Body of pancreas (tissue), 4 donors: ENCODE data around the gene FAM234B. TPM values are rescaled to one million over a fixed set of nuclear protein-coding genes. Genes with fewer than 3 reads are reported as not detected.
A peak's percentile ranks its signal among the peaks of the same experiment; 100 is the strongest.

Experiments
- ATAC-seq: fragments of 150-250 bp; one replicate; pipeline ENCODE4 v1.9.1; 2016
- DNase-seq, 4 donors: peaks; one replicate each; pipeline ENCODE4 v3.0.0-alpha.2; 2019
- H3K27ac ChIP-seq, 4 donors: fragments of 200-600 bp; sonication (generic); 1 replicate in 3 of 4; 2 replicates in 1 of 4; pipeline versions ENCODE4 v1.5.1 to v1.6.1; 2016 to 2019; ENCODE audit warnings: mild to moderate bottlenecking in 1 of 4, mixed read lengths in 1 of 4, moderate library complexity in 1 of 4
- H3K27me3 ChIP-seq, 2 donors: fragments of 200-600 bp; sonication (generic); one replicate each; pipeline ENCODE4 v1.6.0; 2016; ENCODE audit warnings: mild to moderate bottlenecking in 1 of 2
- H3K36me3 ChIP-seq, 2 donors: fragments of 200-600 bp; sonication (generic); replicated peaks in 1 of 2; 2 replicates each; pipeline ENCODE4 v1.5.1; 2016; ENCODE audit warnings: low read depth in 2 of 2; ENCODE audit not compliant: insufficient read depth in 1 of 2
- H3K4me1 ChIP-seq: fragments of 200-600 bp; sonication (generic); one replicate; pipeline ENCODE4 v1.6.0; 2016
- H3K4me3 ChIP-seq, 2 donors: fragments of 200-600 bp; sonication (generic); 1 replicate in 1 of 2; 2 replicates in 1 of 2; pipeline ENCODE4 v1.5.1; 2016 to 2019
- H3K9me3 ChIP-seq, 3 donors: fragments of 200-600 bp; sonication (generic); 1 replicate in 2 of 3; 2 replicates in 1 of 3; pipeline ENCODE4 v1.5.1; 2016
- POLR2A ChIP-seq, 3 donors: fragments of 450-650 bp; IDR thresholded peaks; one replicate each; pipeline ENCODE4 v1.6.1; 2016; ENCODE audit warnings: antibody characterized with exemption in 3 of 3, mild to moderate bottlenecking in 2 of 3
- whole genome bisulfite sequencing, 2 donors: methylation state at CpG; one replicate each; pipeline ENCODE4 v1.1.5; 2017; 5-methylcytosine and 5-hydroxymethylcytosine counted together
- intact Hi-C: fragments of 100-400 bp; cut with DNase I; formaldehyde crosslinking; loops from one replicate; pipeline ENCODE4 v1.15.1; 2023
- total RNA-seq, 2 donors: library from RNA; depleted of rRNA; stranded (reverse); fragments of >200 nt; gene quantifications; one replicate each; pipeline ENCODE4 v1.1.0, GENCODE V29; 2016
- TF ChIP-seq, protein P1 (sequence below), 7 experiments: fragments of 450-650 bp in 4 of 7; fragments of 200-600 bp in 3 of 7; sonication (generic) in 3 of 7; IDR thresholded peaks; one replicate each; pipeline ENCODE4 v1.5.1; 2016 to 2019; ENCODE audit warnings: antibody characterized with exemption in 7 of 7

FAM234B gene
- total RNA-seq, 2 donors from 2014 or later = 8.0 to 9.6 TPM

DNA sequence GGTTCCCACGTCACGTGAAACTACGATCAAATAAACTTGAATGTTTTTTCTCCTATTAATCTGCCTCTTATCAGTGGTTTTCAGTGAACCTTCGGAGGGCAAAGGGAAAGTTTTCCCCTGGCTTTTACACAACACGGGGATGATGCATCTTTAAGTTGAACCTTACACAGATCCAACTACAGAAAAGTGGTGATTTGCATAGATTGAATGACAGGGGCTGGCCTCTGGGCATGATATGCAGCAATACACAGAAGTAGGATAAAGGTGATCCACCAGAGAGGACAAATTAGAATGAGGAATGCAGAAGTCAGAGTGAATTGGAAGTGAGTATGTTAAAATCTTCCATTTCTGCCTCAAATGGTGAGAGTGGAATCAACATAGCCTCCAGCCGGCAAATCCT is 47.7 kb downstream of the FAM234B start:
- TF ChIP-seq POLR2A (IDR thresholded peaks at IDR 0.05) = no peak
- TF ChIP-seq, protein P1, sequence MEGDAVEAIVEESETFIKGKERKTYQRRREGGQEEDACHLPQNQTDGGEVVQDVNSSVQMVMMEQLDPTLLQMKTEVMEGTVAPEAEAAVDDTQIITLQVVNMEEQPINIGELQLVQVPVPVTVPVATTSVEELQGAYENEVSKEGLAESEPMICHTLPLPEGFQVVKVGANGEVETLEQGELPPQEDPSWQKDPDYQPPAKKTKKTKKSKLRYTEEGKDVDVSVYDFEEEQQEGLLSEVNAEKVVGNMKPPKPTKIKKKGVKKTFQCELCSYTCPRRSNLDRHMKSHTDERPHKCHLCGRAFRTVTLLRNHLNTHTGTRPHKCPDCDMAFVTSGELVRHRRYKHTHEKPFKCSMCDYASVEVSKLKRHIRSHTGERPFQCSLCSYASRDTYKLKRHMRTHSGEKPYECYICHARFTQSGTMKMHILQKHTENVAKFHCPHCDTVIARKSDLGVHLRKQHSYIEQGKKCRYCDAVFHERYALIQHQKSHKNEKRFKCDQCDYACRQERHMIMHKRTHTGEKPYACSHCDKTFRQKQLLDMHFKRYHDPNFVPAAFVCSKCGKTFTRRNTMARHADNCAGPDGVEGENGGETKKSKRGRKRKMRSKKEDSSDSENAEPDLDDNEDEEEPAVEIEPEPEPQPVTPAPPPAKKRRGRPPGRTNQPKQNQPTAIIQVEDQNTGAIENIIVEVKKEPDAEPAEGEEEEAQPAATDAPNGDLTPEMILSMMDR (IDR thresholded peaks at IDR 0.05) = no peak
- intact Hi-C loops = loop anchor here (10.0 kb wide), 1 partner anchor 113 kb away; no protein-coding TSS in a partner anchor
- DNase-seq (no peak), ATAC-seq (no peak)
- Histone ChIP-seq H3K36me3 (no peaks in the 10 kb centered on the region), H3K4me1 (peaks cover 27% of the 10 kb centered on the region), H3K27ac (no peak overlapping the region), H3K4me3 (no peak overlapping the region), H3K27me3 (no peaks in the 10 kb centered on the region), H3K9me3 (no peaks in the 10 kb centered on the region)
- WGBS, 2 donors = 54 to 63% methylated on average over 6 of the region's 6 CpGs

- Histone ChIP-seq H3K4me3 (no peak overlapping the region), H3K9me3 (no peaks in the 10 kb centered on the region), H3K27ac (peak overlapping the region in 2 of 4 donors; percentile 39 to 58), H3K27me3 (no peaks in the 10 kb centered on the region), H3K4me1 (peaks cover 37% of the 10 kb centered on the region), H3K36me3 (no peaks in the 10 kb centered on the region)
- DNase-seq = no peak
- TF ChIP-seq, protein P1 (IDR thresholded peaks at IDR 0.05) = no peak
- TF ChIP-seq POLR2A (IDR thresholded peaks at IDR 0.05) = no peak
- intact Hi-C loops = loop anchor here (10.0 kb wide), 1 partner anchor 111 kb away; no protein-coding TSS in a partner anchor
- WGBS, 2 donors = 56 to 61% methylated on average over 5 to 7 of the region's 7 CpGs
- ATAC-seq = no peak
Measured at GRCh38 chr12:13093191-13093847, 49.1 kb downstream of the FAM234B start.

- ATAC-seq (peak; percentile 19), DNase-seq (peak in 1 of 4 donors; percentile 32)
- no peaks in the 10 kb centered on the region for H3K27me3 ChIP-seq
- no peak overlapping the region for H3K4me3 ChIP-seq
- intact Hi-C loops = loop anchor here (10.0 kb wide), 1 partner anchor 111 kb away; no protein-coding TSS in a partner anchor
- H3K4me1 ChIP-seq = peaks cover 37% of the 10 kb centered on the region
- H3K36me3 ChIP-seq = no peaks in the 10 kb centered on the region
- TF ChIP-seq POLR2A (IDR thresholded peaks at IDR 0.05) = no peak
- TF ChIP-seq, protein P1 (IDR thresholded peaks at IDR 0.05) = no peak
- H3K9me3 ChIP-seq = no peaks in the 10 kb centered on the region
- peak overlapping the region in 2 of 4 donors; percentile 39 to 58 for H3K27ac ChIP-seq
- 40 to 46% methylated on average over 2 of the region's 2 CpGs for WGBS, 2 donors
Measured at GRCh38 chr12:13093848-13094220, 49.7 kb downstream of the FAM234B start.

- no peaks in the 10 kb centered on the region for H3K27me3 ChIP-seq
- peaks cover 37% of the 10 kb centered on the region for H3K4me1 ChIP-seq
- no peak for ATAC-seq
- intact Hi-C loops = loop anchor here (10.0 kb wide), 1 partner anchor 110 kb away; no protein-coding TSS in a partner anchor
- peak overlapping the region in 1 of 4 donors; percentile 35 for H3K27ac ChIP-seq
- WGBS, 2 donors = 35 to 49% methylated on average over 3 of the region's 3 CpGs
- no peaks in the 10 kb centered on the region for H3K36me3 ChIP-seq
- peak in 1 of 4 donors; percentile 29 for DNase-seq
- no peaks in the 10 kb centered on the region for H3K9me3 ChIP-seq
- TF ChIP-seq POLR2A (IDR thresholded peaks at IDR 0.05) = no peak
- TF ChIP-seq, protein P1 (IDR thresholded peaks at IDR 0.05) = no peak
- H3K4me3 ChIP-seq = no peak overlapping the region
Measured at GRCh38 chr12:13094367-13094766, 50.2 kb downstream of the FAM234B start.
